GM12873 (cell line): ENCODE data around the gene OR6C75.

ENCODE experiments used
- CTCF ChIP-seq: IDR thresholded peaks from 2 replicates; pipeline ENCODE4 v1.5.1; 2012; ENCODE audit warnings: low read depth, mild to moderate bottlenecking, moderate library complexity, low read length, control low read depth; ENCODE audit not compliant: insufficient read depth; ENCODE audit errors: missing control alignments

OR6C75 gene

GRCh38 chr12:55385891-55386290 is 23.1 kb downstream of the OR6C75 start:
- TF ChIP-seq CTCF = no peak

GRCh38 chr12:55392032-55392795 is 29.4 kb downstream of the OR6C75 start:
- TF ChIP-seq CTCF = no peak

- TF ChIP-seq CTCF = no peak
Measured at GRCh38 chr12:55396326-55396725, 33.6 kb downstream of the OR6C75 start.

- no peak for TF ChIP-seq CTCF
Measured at GRCh38 chr12:55400229-55400628, 37.5 kb downstream of the OR6C75 start, which contains the start of gene OR6C65. OR6C65 (plus strand) TSS chr12:55400529; CDS start chr12:55400529, 0 bp downstream.

GRCh38 chr12:55407866-55408265 is 45.1 kb downstream of the OR6C75 start:
- TF ChIP-seq CTCF = no peak

- no peak for TF ChIP-seq CTCF
Measured at GRCh38 chr12:55416961-55417360, 54.2 kb downstream of the OR6C75 start.
